AG04450 (cell line): ENCODE measurements around the gene DNAAF9. TPM values are rescaled to one million over a fixed set of nuclear protein-coding genes. Genes with fewer than 3 reads are reported as not detected.
"Not testable (repeated sequence)": the region's sequence is repeated elsewhere in the genome, so short reads cannot be mapped to it uniquely, and the experiment has no call there.

Source experiments
- CTCF ChIA-PET: fragments of 300-600, 350-600 bp; formaldehyde crosslinking; extraction: SDS; loops from one replicate; lab custom pipeline; 2022; ENCODE audit warnings: antibody characterized with exemption, inconsistent platforms; lab: Charles Lee
- POLR2A ChIA-PET: fragments of 350-600 bp; formaldehyde crosslinking; extraction: SDS; loops from one replicate; lab custom pipeline; 2021; ENCODE audit warnings: antibody characterized with exemption, inconsistent platforms; lab: Yijun Ruan, JAX
- DNase-seq: peaks from one replicate; pipeline ENCODE4 v3.0.0-alpha.2; 2011; ENCODE audit warnings: low read depth, low spot score
- H3K27ac ChIP-seq: one replicate; pipeline ENCODE4 v1.5.1; 2012; ENCODE audit warnings: low read depth, low read length, control low read depth
- H3K27me3 ChIP-seq: one replicate; pipeline ENCODE4 v1.6.0; 2012; ENCODE audit warnings: low read length; ENCODE audit not compliant: control insufficient read depth, insufficient read depth
- H3K4me3 ChIP-seq: 2 replicates; pipeline ENCODE4 v1.5.1; 2011; ENCODE audit warnings: mild to moderate bottlenecking, low read depth, low read length, control low read depth
- H3K9me3 ChIP-seq: 2 replicates; pipeline ENCODE4 v1.5.1; 2012; ENCODE audit warnings: low read length; ENCODE audit not compliant: control insufficient read depth, insufficient read depth
- polyA plus RNA-seq: library from polyadenylated mRNA; depleted of rRNA; stranded (reverse); fragments of >200 nt; gene quantifications from 2 replicates; pipeline ENCODE4 v1.2.3, GENCODE V29; 2011
- TF ChIP-seq, protein P1 (sequence below): IDR thresholded peaks from 2 replicates; pipeline ENCODE4 v1.5.1; 2011; ENCODE audit warnings: low read depth, low read length, control low read depth, inconsistent platforms

Gene DNAAF9
- polyA plus RNA-seq, 1 experiment = 15.0 TPM

GRCh38 chr20:3433744-3434143, 26.3 kb upstream of the DNAAF9 start:
- peaks cover 9% of the 10 kb centered on the region for H3K27me3 ChIP-seq
- TF ChIP-seq, protein P1, sequence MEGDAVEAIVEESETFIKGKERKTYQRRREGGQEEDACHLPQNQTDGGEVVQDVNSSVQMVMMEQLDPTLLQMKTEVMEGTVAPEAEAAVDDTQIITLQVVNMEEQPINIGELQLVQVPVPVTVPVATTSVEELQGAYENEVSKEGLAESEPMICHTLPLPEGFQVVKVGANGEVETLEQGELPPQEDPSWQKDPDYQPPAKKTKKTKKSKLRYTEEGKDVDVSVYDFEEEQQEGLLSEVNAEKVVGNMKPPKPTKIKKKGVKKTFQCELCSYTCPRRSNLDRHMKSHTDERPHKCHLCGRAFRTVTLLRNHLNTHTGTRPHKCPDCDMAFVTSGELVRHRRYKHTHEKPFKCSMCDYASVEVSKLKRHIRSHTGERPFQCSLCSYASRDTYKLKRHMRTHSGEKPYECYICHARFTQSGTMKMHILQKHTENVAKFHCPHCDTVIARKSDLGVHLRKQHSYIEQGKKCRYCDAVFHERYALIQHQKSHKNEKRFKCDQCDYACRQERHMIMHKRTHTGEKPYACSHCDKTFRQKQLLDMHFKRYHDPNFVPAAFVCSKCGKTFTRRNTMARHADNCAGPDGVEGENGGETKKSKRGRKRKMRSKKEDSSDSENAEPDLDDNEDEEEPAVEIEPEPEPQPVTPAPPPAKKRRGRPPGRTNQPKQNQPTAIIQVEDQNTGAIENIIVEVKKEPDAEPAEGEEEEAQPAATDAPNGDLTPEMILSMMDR = no peak
- no peak for DNase-seq
- POLR2A ChIA-PET = no interaction called here
- CTCF ChIA-PET = no interaction called here
- no peak overlapping the region for H3K4me3 ChIP-seq
- no peak overlapping the region for H3K27ac ChIP-seq
- H3K9me3 ChIP-seq = no peaks in the 10 kb centered on the region

DNA sequence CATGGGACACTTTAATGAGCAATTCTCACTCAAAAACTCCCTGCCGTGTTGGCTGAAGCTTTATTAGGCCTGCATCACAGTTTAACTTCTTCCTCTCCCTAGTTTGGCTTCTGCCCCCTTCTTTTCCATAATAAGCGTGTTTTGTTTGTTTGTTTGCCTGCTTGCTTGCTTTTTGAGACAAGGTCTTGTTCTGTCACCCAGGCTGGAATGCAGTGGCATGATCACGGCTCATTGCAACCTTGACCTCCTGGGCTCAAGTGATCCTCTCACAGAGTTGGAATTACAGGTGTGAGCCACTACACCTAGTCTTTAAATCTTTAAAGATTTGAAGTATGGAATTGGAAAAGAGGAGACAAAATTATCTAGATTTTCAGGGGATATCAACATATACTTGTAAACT, 25.4 kb upstream of the DNAAF9 start:
- Histone ChIP-seq H3K27me3 (peaks cover 9% of the 10 kb centered on the region), H3K27ac (no peak overlapping the region), H3K4me3 (no peak overlapping the region), H3K9me3 (no peaks in the 10 kb centered on the region)
- no peak for DNase-seq
- ChIA-PET CTCF (no interaction called here), POLR2A (no interaction called here)
- TF ChIP-seq, protein P1 = no peak

- H3K27me3 ChIP-seq = peaks cover 7% of the 10 kb centered on the region
- ChIA-PET POLR2A (no interaction called here), CTCF (no interaction called here)
- no peaks in the 10 kb centered on the region for H3K9me3 ChIP-seq
- H3K4me3 ChIP-seq = no peak overlapping the region
- TF ChIP-seq, protein P1 = no peak
- DNase-seq = no peak
- H3K27ac ChIP-seq = no peak overlapping the region
Observed at GRCh38 chr20:3431109-3431508, 23.6 kb upstream of the DNAAF9 start.

DNA sequence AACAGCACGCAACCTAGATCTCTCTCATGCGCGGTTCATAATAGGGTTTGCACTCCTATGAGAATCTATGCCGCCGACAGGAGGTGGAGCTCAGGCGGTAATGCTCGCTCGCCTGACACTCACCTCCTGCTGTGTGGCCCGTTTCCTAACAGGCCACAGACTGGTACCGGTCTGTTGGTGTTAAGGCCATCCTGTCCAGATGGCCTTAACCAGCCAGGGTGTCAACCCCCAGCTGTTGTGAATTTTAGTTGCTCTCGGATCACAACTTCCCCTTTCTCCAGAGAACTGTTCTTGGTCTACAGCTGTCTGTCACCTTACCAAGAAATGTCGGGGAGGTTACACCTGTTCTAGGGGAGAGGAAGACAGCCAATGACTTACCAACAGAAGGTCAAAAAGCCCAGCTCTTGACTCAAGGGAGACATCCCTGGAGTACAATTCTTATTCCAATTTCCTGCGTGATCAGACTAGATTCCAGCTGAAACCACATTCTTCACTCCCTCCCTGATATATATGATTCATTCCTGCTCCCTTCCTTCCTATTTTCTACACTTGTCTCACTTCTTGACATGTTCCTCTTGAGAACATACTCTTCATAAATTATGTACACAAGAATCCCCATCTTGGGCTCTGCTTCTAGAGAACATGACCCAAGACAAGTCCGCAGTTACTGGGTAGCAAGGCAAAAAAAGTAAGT, 23.1 kb upstream of the DNAAF9 start:
- Histone ChIP-seq H3K27ac (no peak overlapping the region), H3K27me3 (peaks cover 6% of the 10 kb centered on the region), H3K4me3 (no peak overlapping the region), H3K9me3 (no peaks in the 10 kb centered on the region)
- ChIA-PET POLR2A (no interaction called here), CTCF (interaction anchor here (0.6 kb wide), 1 partner anchor 114 kb away, joined by 4 read pairs; no protein-coding TSS in a partner anchor)
- no peak for DNase-seq
- TF ChIP-seq, protein P1 = no peak

DNA sequence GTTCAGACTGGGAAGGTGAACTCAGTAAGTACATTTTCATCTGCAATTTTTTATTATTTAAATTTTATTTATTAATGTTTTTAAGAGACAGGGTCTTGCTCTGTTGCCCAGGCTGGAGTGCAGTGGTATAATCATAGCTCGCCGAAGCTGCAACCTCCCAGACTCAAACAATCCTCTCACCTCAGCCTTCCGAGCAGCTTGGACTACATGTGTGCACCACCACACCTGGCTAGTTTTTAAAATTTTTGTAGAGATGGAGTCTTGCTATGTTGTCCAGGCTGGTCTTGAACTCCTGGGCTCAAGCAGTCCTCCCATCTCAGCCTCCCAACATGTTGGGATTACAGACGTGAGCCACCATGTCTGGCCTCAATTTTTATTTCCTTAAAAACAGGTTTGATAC, 19.3 kb upstream of the DNAAF9 start:
- H3K9me3 ChIP-seq, H3K27ac ChIP-seq, POLR2A ChIA-PET, CTCF ChIA-PET, H3K27me3 ChIP-seq, DNase-seq, H3K4me3 ChIP-seq: not testable (repeated sequence)
